NT2/D1 (cell line): ENCODE data around the gene ISYNA1.

Source experiments
- DNase-seq: peaks from one replicate; pipeline ENCODE4 v3.0.0-alpha.2; 2011; ENCODE audit warnings: low read depth, low spot score
- H3K27me3 ChIP-seq: 2 replicates; pipeline ENCODE4 v1.6.0; 2011; ENCODE audit warnings: mild to moderate bottlenecking; ENCODE audit not compliant: insufficient read length, insufficient read depth
- H3K36me3 ChIP-seq: 2 replicates; pipeline ENCODE4 v1.6.1; 2011; ENCODE audit warnings: mild to moderate bottlenecking, low read length, mixed read lengths; ENCODE audit not compliant: insufficient read depth, insufficient read length
- H3K4me1 ChIP-seq: 2 replicates; pipeline ENCODE4 v1.5.1; 2011; ENCODE audit not compliant: insufficient read depth, insufficient read length
- H3K4me3 ChIP-seq: 2 replicates; pipeline ENCODE4 v1.5.1; 2011; ENCODE audit warnings: low read depth; ENCODE audit not compliant: insufficient read length
- H3K9ac ChIP-seq: 2 replicates; pipeline ENCODE4 v1.6.0; 2011; ENCODE audit warnings: low read depth; ENCODE audit not compliant: insufficient read length
- H3K9me3 ChIP-seq: 2 replicates; pipeline ENCODE4 v1.5.1; 2011; ENCODE audit warnings: mild to moderate bottlenecking, low read length; ENCODE audit not compliant: insufficient read depth
- SUZ12 ChIP-seq: IDR thresholded peaks from 2 replicates; pipeline ENCODE4 v1.6.1; 2011; ENCODE audit not compliant: insufficient read length, insufficient read depth; ENCODE audit errors: extremely low read depth
- YY1 ChIP-seq: IDR thresholded peaks from 2 replicates; pipeline ENCODE4 v1.6.1; 2011; ENCODE audit not compliant: insufficient read length, insufficient read depth
- ZNF274 ChIP-seq: IDR thresholded peaks from 2 replicates; pipeline ENCODE4 v1.6.1; 2011; ENCODE audit warnings: mild to moderate bottlenecking, low read depth, low read length

ISYNA1 gene

GRCh38 chr19:18427743-18428113 lies 10.2 kb downstream of the ISYNA1 start:
- H3K4me3 ChIP-seq, result no peak overlapping the region
- peaks cover 63% of the 10 kb centered on the region for H3K4me1 ChIP-seq
- peaks cover 7% of the 10 kb centered on the region for H3K27me3 ChIP-seq
- no peaks in the 10 kb centered on the region for H3K9me3 ChIP-seq
- H3K9ac ChIP-seq, result peak overlapping the region; percentile 59
- H3K36me3 ChIP-seq, result no peaks in the 10 kb centered on the region
- TF ChIP-seq ZNF274 (no peak), SUZ12 (no peak), YY1 (no peak)
- DNase-seq, result no peak

DNA sequence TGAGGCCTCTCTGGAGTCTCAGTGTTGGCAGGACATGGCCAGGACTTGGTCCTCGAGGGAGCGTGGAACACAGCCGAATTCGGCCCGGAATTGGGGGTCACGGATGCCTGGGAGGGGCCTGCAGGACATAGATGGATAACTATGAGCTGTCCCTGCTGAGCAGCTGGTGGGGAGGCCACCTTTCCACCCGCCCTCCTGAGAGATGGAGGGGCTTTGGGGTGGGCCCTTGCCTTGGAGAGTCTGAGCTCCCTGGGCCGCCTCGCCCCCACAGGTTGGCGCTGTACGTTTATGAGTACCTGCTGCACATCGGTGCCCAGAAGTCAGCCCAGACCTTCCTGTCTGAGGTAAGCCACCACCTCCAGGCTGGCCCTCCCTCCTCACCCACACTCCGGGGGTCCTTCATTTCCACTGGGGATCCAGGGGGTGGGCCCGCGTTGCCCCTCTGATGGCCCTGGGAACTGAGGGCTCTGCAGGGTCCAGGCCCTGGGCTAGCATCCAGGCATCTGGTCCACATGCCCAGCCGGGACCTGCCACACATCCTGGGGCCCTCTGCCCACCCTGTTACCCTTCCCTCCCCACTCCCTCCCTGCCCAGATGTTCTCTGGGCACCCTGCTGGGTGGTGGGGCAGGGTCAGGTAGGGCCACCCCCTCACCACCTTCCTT lies 10.7 kb downstream of the ISYNA1 start:
- no peak for DNase-seq
- no peaks in the 10 kb centered on the region for H3K9me3 ChIP-seq
- TF ChIP-seq SUZ12, result no peak
- TF ChIP-seq YY1, result no peak
- TF ChIP-seq ZNF274, result no peak
- peaks cover 64% of the 10 kb centered on the region for H3K4me1 ChIP-seq
- no peaks in the 10 kb centered on the region for H3K36me3 ChIP-seq
- H3K4me3 ChIP-seq, result no peak overlapping the region
- peaks cover 12% of the 10 kb centered on the region for H3K27me3 ChIP-seq
- H3K9ac ChIP-seq, result peak overlapping the region; percentile 56

GRCh38 chr19:18426416-18426767 lies 11.5 kb downstream of the ISYNA1 start:
- TF ChIP-seq ZNF274 (no peak), YY1 (no peak), SUZ12 (no peak)
- Histone ChIP-seq H3K36me3 (no peaks in the 10 kb centered on the region), H3K9ac (peak overlapping the region; percentile 45), H3K4me1 (peaks cover 58% of the 10 kb centered on the region), H3K9me3 (no peaks in the 10 kb centered on the region), H3K27me3 (peaks cover 17% of the 10 kb centered on the region), H3K4me3 (no peak overlapping the region)
- no peak for DNase-seq

DNA sequence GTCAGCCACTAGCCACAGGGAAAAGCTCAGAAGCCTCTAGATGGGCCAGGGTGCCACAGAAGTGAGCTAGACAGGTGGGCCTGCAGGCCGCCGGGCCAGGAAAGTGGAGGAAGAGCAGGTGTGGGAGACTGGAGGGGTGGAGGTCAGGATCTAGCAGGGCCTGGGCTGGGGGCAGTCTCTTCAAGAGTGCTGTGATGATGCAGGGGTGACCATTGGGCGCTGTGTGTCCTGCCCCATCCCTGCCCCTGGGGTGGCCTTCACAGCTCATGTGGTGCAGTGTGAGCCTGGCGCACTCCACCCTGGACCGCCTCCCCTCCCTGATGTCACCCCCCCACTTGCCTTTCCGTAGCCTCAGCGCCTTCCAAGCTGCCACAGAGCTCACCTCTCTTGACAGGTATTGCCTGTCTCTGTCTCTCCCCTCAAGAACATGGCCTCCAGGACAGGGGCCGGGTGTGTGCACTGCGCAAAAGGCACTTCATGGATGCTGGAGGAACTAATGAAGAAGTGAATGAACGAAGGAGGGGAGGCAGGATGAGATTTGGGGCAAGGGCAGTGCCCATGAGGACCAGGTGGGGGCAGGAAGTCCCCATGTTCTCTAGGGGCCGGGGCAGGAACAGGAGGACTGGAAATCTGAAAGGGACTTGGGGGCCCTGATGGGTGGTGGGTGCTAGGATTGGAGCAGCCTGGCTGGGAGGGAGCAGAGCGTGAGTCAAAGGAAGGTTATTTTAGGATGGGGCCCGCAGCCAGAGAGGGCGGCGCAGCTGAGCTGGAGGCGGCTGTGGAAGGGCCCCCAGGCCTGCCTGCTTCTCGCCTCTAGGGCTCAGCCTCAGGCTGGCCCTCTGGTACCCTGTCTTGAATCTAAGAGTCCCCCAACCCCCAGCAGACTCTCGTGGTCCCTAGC lies 12.2 kb downstream of the ISYNA1 start:
- Histone ChIP-seq H3K36me3 (no peaks in the 10 kb centered on the region), H3K4me1 (peaks cover 57% of the 10 kb centered on the region), H3K9ac (peak overlapping the region; percentile 56), H3K9me3 (no peaks in the 10 kb centered on the region), H3K27me3 (peaks cover 23% of the 10 kb centered on the region), H3K4me3 (no peak overlapping the region)
- TF ChIP-seq YY1 (no peak), ZNF274 (no peak), SUZ12 (no peak)
- DNase-seq, result no peak

DNA sequence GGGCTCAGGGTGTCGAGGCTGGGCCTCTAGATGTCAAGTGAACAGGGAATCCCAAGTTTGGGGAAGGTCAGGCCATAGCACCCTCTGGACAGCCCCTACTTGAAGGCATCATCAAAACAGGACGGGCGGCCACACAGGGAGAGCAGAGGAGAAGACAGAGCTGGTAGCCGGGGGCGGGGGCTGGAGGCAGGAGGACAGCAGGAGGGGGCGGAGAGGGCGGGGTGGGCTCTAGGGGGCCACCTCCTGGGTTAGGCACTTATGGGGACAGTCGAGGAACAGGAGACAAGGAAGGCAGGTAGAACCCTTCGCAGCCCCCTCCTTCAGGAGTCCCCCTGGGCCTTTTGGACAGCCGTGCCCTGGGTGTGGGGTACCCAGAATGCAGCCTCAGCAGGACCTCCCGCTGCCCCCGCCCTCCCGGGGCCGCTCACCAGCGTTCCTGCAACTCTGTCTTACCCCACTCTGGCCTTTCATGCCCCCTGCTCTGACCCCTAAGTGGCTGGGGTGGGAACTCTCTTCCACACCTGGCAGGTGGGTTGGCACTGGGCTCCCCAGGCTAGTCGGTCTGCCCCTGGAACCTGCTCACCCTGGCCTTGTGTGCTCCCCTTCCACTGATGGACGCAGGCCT lies 12.9 kb downstream of the ISYNA1 start:
- TF ChIP-seq SUZ12 (no peak), ZNF274 (no peak), YY1 (no peak)
- H3K4me3 ChIP-seq, result no peak overlapping the region
- peaks cover 55% of the 10 kb centered on the region for H3K4me1 ChIP-seq
- no peaks in the 10 kb centered on the region for H3K9me3 ChIP-seq
- no peaks in the 10 kb centered on the region for H3K36me3 ChIP-seq
- H3K27me3 ChIP-seq, result peaks cover 31% of the 10 kb centered on the region
- H3K9ac ChIP-seq, result no peak overlapping the region
- DNase-seq, result no peak

DNA sequence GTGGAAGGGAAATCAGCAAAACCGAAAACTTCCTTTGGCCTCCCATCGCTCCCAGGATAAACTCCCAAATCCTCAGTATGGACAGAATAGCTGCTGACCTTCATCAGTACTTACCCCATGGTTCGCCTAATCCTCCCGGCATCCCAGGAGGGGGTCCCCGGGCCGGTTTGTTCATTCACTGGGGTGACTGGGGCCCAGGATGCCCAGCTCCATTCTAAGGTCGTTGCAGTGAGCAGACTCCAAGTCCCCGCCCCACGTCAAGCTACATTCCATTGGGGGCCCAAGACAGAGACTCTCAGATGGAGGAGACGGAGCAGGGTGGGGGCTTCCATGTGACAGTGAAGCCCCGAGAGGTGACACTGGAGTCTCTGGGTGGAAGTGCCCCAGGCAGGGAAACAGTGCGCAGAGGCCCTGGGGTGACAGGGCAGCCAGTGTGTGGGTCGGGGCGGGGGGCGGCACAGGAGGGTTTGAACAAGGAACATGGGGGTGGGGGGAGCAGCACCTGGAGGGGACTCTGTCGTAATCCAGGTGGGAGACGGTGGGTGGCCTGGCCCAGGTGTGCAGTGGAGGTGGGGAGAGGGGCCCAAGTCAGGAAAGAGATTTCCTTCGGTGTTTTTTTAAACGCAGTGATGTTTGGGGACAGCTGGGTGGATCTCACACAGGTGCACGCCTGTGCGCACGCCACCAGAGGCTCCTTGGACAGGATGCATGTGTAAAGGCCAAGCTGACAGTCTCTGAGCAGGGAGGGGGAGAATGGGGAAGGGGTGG lies 13.6 kb downstream of the ISYNA1 start:
- no peaks in the 10 kb centered on the region for H3K36me3 ChIP-seq
- TF ChIP-seq SUZ12 (no peak), YY1 (no peak), ZNF274 (no peak)
- peak overlapping the region; percentile 16 for H3K9ac ChIP-seq
- H3K4me3 ChIP-seq, result no peak overlapping the region
- H3K9me3 ChIP-seq, result no peaks in the 10 kb centered on the region
- H3K27me3 ChIP-seq, result peaks cover 38% of the 10 kb centered on the region
- DNase-seq, result no peak
- peaks cover 53% of the 10 kb centered on the region for H3K4me1 ChIP-seq

DNA sequence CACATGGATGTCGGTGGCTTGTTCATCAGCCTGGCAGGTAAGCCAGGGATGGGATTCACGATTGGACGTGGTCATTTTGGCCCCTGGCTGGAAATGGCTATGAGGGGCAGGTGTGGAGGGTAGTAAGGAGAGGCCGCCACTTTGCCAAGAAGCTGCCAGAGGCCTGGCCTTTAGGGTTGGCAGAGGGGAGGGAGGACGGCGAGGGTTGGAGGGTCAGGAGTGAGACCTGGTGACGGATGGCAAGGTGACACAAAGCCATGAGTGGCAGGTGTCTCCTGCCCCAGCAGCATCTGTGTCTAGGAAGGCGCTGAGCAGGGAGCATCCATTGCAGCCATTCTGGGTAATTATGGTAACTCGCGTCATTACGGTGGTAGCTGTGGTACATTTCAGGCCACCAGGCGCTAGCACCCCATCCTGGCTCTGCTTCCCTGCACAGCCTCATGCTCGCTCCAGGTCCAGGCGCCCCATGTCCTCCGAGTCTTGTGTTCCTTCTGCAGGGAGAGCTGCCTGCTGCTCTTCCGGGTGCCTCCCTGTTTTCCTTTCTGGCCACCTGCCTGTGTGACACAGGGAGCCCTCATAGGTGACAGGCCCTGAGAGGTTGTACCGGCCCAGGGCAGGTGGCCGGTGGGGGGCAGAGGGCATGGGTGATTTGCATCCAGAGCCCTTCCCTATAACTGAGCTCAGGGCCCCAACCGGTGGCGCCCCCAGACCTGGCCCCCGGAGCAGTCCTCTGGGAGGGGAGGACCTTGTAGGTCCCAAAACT lies 14.5 kb downstream of the ISYNA1 start:
- no peaks in the 10 kb centered on the region for H3K9me3 ChIP-seq
- DNase-seq, result no peak
- H3K9ac ChIP-seq, result no peak overlapping the region
- no peak overlapping the region for H3K4me3 ChIP-seq
- no peaks in the 10 kb centered on the region for H3K36me3 ChIP-seq
- peaks cover 58% of the 10 kb centered on the region for H3K4me1 ChIP-seq
- TF ChIP-seq SUZ12 (no peak), ZNF274 (no peak)
- H3K27me3 ChIP-seq, result peaks cover 45% of the 10 kb centered on the region
